ENCODE results near the gene IDE.
"Not testable (repeated sequence)": the region's sequence is repeated elsewhere in the genome, so short reads cannot be mapped to it uniquely, and the experiment has no call there.

The IDE gene

DNA sequence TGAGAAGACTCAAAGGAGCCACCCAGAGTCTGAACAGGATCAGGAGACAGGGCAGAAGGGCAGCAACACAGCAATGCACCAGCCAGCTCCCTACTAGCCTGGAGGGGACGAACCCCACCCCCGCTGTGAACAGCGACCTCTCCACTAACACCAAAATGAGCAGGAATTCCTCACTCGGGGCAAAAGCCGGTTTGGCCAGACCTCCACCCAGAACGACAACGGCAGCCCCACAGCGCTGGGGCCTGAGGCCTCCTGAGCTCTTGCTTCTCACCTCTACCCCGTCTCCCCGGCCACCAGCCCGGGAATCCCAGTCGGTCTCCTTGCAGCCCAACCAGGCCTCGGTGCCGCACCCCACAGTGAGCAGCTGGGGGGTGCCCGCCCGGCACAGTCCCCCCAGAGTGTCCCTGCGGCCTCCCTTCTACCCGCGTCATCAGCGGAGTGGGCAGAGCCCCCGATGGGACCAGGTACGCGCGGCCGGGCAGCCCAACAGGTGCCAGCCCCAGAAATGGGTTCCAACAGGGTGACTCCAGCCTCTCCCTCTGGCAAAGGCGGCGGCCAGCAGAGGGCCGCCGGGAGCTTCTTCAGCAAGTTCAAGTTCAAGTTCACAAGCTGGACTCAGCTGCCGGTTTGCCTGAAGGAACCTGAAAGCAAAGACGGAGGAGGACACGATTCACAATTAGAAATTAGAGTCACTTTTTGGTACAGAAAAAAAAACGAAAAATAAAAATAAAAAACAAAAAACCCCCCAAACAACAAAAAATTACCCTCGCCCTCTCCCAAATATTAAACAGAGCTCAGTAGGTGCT is 153.9 kb downstream of the IDE start:
- no peak for DNase-seq (ENCODE audit: low read depth in 2 of 2)

DNA sequence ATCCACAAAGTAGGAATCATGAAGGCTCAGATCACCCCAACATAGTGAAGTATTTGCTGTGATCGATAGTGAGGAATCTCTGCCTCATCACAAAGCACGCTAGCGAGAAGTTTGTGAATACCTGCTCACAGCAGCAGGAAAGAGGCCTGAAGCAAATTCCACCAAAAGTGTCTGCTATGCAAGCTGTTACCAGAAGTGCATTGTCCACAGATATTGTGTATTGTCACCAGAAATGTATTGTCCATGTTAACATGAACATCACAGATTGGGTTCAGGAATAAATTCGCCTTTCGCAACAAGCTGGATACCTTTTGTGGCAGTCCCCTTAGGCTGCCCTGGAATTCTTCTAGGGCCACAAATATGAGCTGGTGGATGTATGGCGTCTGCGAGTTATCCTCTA is 155.0 kb downstream of the IDE start:
- DNase-seq (ENCODE audit: low read depth in 2 of 2) = no peak

DNA sequence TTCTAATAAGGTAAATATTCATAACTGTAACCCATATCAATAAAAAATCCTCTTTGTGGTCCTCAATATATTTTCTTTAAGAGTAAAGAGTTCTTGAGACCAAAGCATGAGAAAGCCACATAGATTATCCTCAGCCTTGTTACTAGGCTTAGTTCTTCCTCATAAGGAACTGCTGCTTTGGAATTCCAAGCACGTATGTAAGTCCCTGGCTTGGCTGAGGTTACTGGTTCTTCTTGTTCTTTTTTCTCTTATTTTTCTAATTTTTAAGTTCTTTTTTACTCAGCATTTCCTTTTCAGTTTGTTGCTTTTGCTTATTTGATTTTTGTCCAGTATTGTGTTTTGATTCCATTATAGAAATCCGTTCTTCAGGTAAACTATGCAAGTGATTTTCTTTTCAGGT is 155.7 kb downstream of the IDE start:
- DNase-seq (ENCODE audit: low read depth in 2 of 2) = no peak

DNA sequence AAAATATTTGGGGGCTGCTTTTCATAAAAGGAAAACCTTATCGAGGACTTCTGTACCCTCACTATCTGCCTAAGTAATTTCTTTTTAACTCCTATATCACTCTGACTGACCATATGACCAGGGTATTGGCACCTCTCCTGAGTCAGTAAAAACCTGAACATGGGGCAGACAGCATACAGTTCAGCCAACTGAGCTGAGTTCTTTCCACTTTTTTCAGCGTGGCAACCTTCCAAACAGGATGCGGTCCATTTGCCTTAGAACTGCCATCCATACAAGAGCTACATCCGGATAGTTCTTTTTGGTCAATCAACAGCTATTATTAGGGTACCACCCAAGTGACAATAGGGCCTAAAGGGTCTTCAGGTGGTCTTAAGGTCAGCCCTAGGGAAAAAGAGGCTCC is 160.4 kb downstream of the IDE start:
- DNase-seq (ENCODE audit: low read depth in 2 of 2) = no peak

DNA sequence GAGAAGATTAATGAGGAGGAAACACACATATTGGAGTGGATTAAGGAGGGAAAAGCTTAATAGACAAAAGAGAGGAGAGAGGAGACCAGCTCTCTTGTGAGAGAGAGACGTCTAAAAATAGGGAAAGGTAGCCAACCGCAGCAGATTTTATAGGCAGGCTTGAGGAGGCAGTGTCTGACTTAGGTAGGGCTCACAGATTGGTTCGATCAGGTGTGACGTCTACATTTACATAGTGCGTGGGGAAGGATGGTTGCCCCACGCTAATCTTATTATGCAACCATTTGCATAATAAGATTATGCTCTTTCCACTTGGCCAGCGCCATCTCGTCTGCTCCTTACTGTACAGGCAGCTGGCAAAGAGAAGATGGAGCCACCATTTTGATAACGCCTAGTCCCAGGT is 160.9 kb downstream of the IDE start:
- no peak for DNase-seq (ENCODE audit: low read depth in 2 of 2)

DNA sequence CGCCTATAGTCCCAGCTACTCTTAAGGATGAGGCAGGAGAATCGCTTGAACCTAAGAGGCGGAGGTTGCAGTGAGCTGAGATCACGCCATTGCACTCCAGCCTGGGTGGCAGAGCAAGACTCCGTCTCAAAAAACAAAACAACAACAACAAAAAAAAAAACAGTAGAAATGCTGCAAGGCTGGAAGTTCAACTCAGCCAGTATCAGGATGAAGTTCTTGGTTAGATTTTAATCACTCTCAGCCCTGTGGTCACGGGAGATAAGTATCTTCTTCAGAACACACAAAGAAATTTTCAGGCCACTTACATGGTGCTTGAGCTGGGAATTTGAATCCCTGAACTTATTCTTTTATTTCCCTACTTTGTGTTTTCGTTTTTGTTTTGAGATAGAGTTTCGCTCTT is 162.5 kb downstream of the IDE start:
- DNase-seq (ENCODE audit: low read depth in 2 of 2) = no peak

DNA sequence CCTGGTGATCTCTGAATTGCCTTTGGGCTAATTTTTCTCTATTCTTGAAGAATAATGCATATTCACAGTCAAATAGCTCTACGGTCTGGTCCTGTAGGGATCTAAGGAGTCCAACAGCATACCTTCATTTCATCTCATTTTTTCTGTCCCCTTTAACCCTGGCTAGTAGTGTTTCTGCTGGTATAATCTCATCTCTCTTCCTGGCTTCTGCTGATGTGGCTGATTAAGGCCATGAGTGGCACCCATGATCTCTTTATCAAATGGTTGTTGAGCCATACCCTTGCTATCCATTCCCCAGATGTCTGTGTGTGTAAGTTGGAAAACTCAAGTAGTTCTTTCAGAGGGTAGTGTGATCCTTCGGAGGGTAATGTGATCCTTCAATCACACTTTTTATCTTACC is 163.4 kb downstream of the IDE start:
- DNase-seq (ENCODE audit: low read depth in 2 of 2) = no peak

DNA sequence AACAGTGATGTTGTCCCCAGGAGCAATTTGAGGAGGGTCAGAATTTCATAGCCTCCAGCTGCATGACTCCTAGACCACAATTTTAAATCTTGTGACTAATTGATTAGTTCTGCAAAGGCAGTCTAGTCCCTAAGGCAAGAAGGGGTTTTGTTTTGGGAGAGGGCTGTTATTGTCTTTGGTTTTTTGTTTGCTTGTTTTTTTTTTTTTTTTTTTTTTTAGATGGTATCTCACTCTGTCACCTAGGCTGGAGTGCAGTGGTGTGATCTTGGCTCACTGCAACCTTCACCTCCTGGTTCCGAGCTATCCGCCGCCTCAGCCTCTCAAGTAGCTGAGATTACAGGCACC is 165.9 kb downstream of the IDE start:
- no peak for DNase-seq (ENCODE audit: low read depth in 2 of 2)

DNA sequence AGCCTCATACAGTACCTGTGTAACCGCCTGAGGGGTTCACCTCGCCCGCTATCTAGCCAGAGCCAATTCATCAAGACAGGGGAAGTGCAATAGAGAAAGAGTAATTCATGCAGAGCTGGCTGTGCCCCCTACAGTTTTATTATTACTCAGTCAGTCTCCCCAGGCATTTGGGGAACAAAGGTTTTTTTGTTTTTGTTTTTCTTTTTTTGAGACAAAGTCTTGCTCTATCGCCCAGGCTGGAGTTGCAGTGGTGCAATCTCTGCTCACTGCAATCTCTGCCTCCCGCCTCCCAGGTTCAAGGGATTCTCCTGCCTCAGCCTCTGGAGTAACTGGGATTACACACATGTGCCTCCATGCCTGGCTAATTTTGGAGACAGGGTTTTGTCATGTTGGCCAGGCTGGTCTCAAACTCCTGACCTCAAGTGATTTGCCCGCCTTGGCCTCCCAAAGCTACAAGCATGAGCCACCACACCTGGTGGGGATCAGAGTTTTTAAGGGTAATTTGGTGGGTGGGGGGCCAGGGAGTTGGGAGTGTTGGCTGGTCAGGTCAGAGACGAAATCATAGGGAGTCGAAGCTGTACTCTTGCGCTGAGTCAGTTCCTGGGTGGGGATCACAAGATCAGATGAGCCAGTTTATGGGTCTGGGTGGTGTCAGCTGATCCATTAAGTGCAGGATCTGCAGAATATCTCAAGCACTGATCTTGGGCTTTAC is 166.4 kb downstream of the IDE start:
- DNase-seq (ENCODE audit: low read depth in 2 of 2) = no peak

DNA sequence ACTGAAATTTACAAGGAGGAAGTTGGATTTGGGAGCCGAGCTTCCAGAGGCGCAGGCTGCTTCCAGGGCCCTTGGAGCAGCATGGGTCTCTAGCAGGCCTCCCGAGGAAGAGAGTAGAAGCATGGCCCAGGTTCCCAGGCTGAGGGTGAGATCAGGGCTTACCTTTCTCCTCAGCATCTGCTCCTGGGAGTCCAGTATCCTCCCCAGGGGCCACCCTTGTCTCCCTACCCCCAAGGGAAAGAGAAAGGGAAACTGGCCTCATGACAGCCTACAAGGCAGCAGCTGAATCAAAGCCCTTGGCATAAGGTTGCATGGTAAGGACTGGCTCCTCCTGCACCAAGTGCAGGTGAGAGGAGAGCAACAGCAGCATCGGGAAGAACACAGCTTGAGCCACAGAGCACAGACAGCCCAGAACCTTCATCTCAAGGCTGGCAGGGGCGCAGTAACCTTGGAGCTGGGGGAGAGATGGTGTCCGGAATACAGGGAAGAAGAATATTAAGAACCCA is 168.4 kb downstream of the IDE start:
- no peak for DNase-seq (ENCODE audit: low read depth in 2 of 2)

DNA sequence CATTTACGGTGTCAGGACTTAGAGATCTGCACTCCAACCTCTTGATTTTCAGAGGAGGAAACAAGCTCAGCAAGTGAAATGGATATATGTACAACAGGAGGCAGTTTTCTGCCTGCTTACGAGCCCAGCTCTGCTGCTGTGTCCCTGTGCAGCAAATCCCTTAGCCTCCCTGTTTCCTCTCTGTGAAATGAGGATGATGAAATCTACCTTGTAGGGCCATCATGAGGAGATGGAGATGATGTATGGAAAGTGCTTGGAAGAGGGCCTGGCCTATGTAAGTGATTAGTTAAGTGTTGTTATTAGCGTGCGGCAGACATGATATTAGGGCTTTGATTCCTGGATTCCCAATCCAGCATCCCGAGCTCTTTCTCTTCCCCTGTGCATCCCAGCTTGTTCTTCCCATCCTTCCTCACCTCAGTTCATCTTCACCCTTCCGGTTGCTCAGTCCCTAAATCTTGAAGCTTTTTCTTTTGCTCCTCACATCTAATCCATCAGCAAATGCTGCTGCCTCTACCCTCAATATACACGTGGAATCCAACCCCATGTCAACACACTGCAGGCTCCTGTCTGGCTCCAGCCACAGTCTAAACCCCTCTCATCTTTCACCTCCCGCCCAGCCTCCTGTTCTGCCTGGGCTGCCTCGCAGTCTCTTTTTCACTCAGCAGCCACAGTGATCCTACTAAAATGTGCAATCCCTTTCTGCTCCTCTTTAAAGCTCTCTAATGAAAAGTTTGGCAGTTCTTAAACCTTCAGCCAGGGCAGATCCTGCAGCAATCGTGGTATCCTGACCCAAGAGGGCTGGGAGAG is 169.1 kb downstream of the IDE start:
- DNase-seq (ENCODE audit: low read depth in 2 of 2) = no peak

DNA sequence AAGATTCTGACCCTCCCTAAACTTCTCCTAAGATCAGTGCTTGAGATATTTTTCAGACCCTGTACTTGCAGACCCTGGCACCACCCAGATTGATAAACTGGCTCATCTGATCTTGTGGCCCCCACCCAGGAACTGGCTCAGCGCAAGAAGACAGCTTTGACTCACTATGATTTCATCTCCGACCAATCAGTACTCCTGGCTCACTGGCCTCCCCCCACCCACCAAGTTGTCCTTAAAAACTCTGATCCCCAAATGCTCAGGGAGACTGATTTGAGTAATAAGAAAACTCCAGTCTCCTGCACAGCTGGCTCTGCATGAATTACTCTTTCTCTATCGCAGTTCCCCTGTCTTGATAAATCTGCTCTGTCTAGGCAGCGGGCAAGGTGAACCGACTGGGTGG is 171.7 kb downstream of the IDE start:
- DNase-seq (ENCODE audit: low read depth in 2 of 2) = not testable (repeated sequence)
